Effector CD4-positive, alpha-beta T cell (primary cell): ENCODE data around the gene POU6F2.

Source experiments
- DNase-seq: peaks from one replicate; pipeline ENCODE4 v3.0.0-alpha.2; 2020

Gene POU6F2

DNA sequence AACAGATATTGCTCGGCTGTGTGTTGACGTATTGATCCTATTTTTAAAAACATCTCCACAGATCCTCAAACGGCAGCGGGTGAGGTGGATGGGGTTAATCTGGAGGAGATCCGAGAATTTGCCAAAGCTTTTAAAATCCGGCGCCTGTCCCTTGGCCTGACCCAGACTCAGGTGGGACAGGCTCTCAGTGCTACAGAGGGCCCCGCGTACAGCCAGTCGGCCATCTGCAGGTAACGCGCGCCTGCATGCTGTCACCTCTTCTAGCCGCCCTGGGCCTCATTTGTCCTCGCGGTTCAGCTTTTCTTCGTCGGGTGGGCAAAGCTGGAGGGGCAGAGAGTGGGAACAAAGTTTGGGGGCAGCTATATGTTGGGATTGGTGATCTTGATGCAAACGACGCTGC is 482.8 kb downstream of the POU6F2 start:
- DNase-seq = no peak

- no peak for DNase-seq
Measured at GRCh38 chr7:39461263-39461820, 483.6 kb downstream of the POU6F2 start.

DNA sequence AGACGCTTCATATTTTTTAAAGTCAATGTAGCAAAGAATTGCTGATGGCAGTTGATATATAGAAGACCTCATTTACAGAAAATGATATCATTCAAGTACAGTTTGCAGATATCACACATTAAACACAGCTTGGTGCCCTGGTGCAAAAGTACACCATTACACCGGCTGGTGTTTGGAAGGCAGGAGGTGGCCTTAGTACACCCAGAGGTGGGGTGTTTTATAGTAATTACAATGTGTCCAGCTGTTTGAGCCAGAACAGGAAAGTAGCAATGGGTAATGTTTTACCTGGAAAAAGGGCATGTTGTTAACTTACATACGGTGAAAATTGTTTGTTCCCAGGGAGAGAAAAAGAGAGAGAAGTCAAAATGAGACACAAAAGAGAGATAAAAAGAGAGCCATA is 485.5 kb downstream of the POU6F2 start:
- no peak for DNase-seq

DNA sequence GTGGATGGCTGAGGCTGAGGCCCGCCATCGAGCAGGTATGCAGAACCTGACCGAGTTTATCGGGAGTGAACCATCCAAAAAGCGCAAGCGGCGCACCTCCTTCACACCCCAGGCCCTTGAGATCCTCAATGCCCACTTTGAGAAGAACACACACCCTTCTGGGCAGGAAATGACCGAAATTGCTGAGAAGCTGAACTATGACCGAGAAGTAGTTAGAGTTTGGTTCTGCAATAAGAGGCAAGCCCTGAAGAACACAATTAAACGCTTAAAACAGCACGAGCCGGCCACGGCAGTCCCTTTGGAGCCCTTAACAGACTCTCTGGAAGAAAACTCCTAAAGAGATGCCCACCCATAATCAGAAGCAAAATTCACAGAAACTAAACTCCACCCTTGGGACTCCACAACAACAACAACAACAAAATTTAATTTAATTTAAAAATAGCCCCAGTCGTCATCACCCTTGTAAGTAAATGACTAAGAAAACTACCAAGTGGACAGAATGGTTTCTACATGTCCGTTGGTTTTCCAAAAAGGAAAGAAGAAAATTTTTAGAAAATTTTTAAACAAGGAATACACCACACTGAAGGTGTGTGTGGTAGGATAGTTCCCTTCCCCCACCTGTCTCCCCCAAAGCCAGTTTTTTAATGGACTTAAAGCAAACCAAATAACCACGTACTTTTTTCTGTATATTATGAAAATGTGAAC is 486.8 kb downstream of the POU6F2 start:
- no peak for DNase-seq

GRCh38 chr7:39465055-39465929 is 487.6 kb downstream of the POU6F2 start:
- DNase-seq = no peak

GRCh38 chr7:39468261-39468660 is 490.6 kb downstream of the POU6F2 start:
- DNase-seq = no peak

GRCh38 chr7:39468808-39469374 is 491.2 kb downstream of the POU6F2 start:
- DNase-seq = no peak

DNA sequence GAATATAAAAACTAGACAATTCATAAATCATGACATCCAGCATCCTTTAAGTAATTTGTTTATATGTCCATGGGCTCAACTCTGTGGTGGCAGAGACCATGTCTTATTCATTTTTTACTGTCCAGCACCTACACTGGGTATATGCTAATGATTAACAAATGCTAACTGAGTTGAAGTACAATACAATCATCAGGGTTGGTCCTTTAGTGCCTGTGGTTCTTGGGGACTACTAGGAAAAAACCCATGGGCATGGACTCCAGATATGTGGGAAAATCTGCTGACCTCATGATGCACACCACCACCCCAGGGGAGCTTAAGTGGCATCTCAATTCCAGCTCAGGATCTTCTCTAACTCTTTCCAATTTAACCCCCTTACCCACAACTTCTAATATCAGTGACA is 503.2 kb downstream of the POU6F2 start:
- no peak for DNase-seq

- no peak for DNase-seq
Measured at GRCh38 chr7:39488467-39489393, 511.0 kb downstream of the POU6F2 start.

- no peak for DNase-seq
Measured at GRCh38 chr7:39490296-39490695, 512.6 kb downstream of the POU6F2 start.

DNA sequence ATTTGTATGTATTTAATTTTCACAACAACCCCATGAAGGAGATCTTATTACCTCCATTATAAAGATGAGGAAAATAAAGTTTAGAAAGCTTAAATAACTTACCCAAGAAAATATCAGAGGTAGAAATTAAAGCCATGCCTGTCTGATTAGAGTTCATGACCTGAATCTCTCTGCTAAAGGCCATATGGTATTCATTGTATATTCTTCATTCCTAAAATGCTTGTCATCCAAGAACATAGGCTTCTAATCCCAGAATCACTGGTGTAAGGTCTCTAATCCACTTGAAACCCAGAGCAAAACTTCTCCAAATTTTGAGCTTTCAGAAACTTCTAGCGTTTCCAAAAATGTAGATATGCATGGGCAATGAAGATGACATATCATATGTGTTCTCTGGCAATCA is 516.2 kb downstream of the POU6F2 start:
- no peak for DNase-seq

GRCh38 chr7:39501358-39501757 is 523.6 kb downstream of the POU6F2 start:
- DNase-seq = no peak

GRCh38 chr7:39504963-39505362 is 527.3 kb downstream of the POU6F2 start:
- DNase-seq = no peak

- no peak for DNase-seq
Measured at GRCh38 chr7:39507866-39508551, 530.3 kb downstream of the POU6F2 start.

- no peak for DNase-seq
Measured at GRCh38 chr7:39509436-39509835, 531.7 kb downstream of the POU6F2 start.

DNA sequence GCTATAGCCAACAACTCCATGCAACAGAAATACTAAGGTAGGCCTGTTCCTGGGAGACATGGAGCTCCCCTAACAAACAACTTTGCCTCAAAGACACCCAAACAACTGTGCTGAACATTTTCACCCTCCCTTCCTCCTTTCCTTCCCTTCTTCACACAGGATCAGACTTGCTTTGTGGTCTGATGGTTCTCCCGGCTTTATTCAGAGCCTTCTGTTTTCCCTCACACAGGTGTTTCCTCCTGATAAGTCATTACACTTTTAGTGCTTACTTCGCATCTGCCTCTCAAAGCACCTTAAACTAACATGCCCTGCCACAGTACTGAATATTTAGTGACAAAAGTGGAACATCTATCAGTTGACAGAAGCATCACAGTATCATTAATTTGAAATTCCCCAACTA is 532.2 kb downstream of the POU6F2 start:
- no peak for DNase-seq

GRCh38 chr7:39510864-39511354 is 533.2 kb downstream of the POU6F2 start:
- no peak for DNase-seq

GRCh38 chr7:39515534-39516228 is 538.0 kb downstream of the POU6F2 start:
- DNase-seq = no peak

DNA sequence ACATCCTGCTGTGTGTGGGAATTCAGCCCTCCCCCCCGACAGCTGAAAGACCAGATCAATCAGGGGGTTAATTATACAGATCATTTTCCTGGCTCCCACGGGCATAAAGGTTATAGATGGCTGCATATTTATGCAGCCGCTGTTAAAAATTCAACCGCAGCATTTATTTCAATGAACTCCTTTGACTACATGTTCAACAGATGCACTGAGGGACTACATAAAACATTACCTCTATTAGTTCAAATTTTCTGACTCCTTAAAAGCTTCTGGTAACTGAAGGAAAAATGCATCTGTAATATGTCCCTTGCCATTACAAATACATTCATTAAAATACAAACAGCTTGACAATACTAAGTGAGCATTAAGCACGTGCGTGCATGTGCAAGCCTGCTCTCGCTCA is 538.8 kb downstream of the POU6F2 start:
- no peak for DNase-seq

- no peak for DNase-seq
Measured at GRCh38 chr7:39517240-39517639, 539.5 kb downstream of the POU6F2 start.
